ENCODE data around the gene PANK3. TPM values are rescaled to one million over a fixed set of nuclear protein-coding genes. Genes with fewer than 3 reads are reported as not detected.
A peak's percentile ranks its signal among the peaks of the same experiment; 100 is the strongest.

Gene PANK3
- 10 to 100 TPM; 30.5 to 54.1 (median 41.3) TPM for polyA plus RNA-seq (ENCODE audit: insufficient read length in 10 of 10)
- long read RNA-seq, donor 1, full-length matches to known transcripts, result 10 of 10 reads
- long read RNA-seq, donor 1, partial matches to known transcripts, result 0 of 10 reads
- long read RNA-seq, donor 1, other reads (novel, unspliced or antisense), result 0 of 10 reads
- long read RNA-seq, donor 2, full-length matches to known transcripts, result 8 of 8 reads
- long read RNA-seq, donor 2, partial matches to known transcripts, result 0 of 8 reads
- long read RNA-seq, donor 2, other reads (novel, unspliced or antisense), result 0 of 8 reads
- long read RNA-seq, donor 3, result 0 reads
- long read RNA-seq, donor 4, full-length matches to known transcripts, result 2 of 2 reads
- long read RNA-seq, donor 4, partial matches to known transcripts, result 0 of 2 reads
- long read RNA-seq, donor 4, other reads (novel, unspliced or antisense), result 0 of 2 reads
- long read RNA-seq, donor 5, full-length matches to known transcripts, result 5 of 5 reads
- long read RNA-seq, donor 5, partial matches to known transcripts, result 0 of 5 reads
- long read RNA-seq, donor 5, other reads (novel, unspliced or antisense), result 0 of 5 reads
- long read RNA-seq, donor 6, full-length matches to known transcripts, result 6 of 6 reads
- long read RNA-seq, donor 6, partial matches to known transcripts, result 0 of 6 reads
- long read RNA-seq, donor 6, other reads (novel, unspliced or antisense), result 0 of 6 reads
- long read RNA-seq, donor 7, full-length matches to known transcripts, result 3 of 3 reads
- long read RNA-seq, donor 7, partial matches to known transcripts, result 0 of 3 reads
- long read RNA-seq, donor 7, other reads (novel, unspliced or antisense), result 0 of 3 reads
- long read RNA-seq, donor 8, full-length matches to known transcripts, result 6 of 6 reads
- long read RNA-seq, donor 8, partial matches to known transcripts, result 0 of 6 reads
- long read RNA-seq, donor 8, other reads (novel, unspliced or antisense), result 0 of 6 reads
- long read RNA-seq, donor 9, result 0 reads

- peak in 2 of 3 donors; percentile 86 to 94 for DNase-seq
Measured at GRCh38 chr5:168578538-168579487, at the start of gene PANK3. Gene PANK3, minus strand, starts transcription at chr5:168579368. Its CDS starts 85 bp downstream, at chr5:168579283.

GRCh38 chr5:168624850-168625364 is 45.7 kb upstream of the PANK3 start:
- DNase-seq, result no peak

- DNase-seq, result no peak
Measured at GRCh38 chr5:168620807-168621206, 41.6 kb upstream of the PANK3 start.

- no peak for DNase-seq
Measured at GRCh38 chr5:168614661-168615060, 35.5 kb upstream of the PANK3 start.

GRCh38 chr5:168613996-168614395 is 34.8 kb upstream of the PANK3 start:
- no peak for DNase-seq

- DNase-seq, result no peak
Measured at GRCh38 chr5:168613396-168613795, 34.2 kb upstream of the PANK3 start.

GRCh38 chr5:168612996-168613395 is 33.8 kb upstream of the PANK3 start:
- DNase-seq, result no peak

GRCh38 chr5:168612123-168612522 is 33.0 kb upstream of the PANK3 start:
- DNase-seq, result no peak

- DNase-seq, result peak in 1 of 3 donors; percentile 15
Measured at GRCh38 chr5:168611165-168611564, 32.0 kb upstream of the PANK3 start.

- no peak for DNase-seq
Measured at GRCh38 chr5:168609806-168610482, 30.8 kb upstream of the PANK3 start.

- no peak for DNase-seq
Measured at GRCh38 chr5:168608821-168609220, 29.7 kb upstream of the PANK3 start.

GRCh38 chr5:168608386-168608785 is 29.2 kb upstream of the PANK3 start:
- no peak for DNase-seq

GRCh38 chr5:168607946-168608345 is 28.8 kb upstream of the PANK3 start:
- DNase-seq, result no peak

GRCh38 chr5:168606562-168606961 is 27.4 kb upstream of the PANK3 start:
- no peak for DNase-seq

- DNase-seq, result no peak
Measured at GRCh38 chr5:168604436-168604835, 25.3 kb upstream of the PANK3 start.

- DNase-seq, result no peak
Measured at GRCh38 chr5:168603746-168604145, 24.6 kb upstream of the PANK3 start.

- no peak for DNase-seq
Measured at GRCh38 chr5:168602517-168602916, 23.3 kb upstream of the PANK3 start.

- no peak for DNase-seq
Measured at GRCh38 chr5:168601972-168602371, 22.8 kb upstream of the PANK3 start.

- DNase-seq, result no peak
Measured at GRCh38 chr5:168600409-168600808, 21.2 kb upstream of the PANK3 start.

- no peak for DNase-seq
Measured at GRCh38 chr5:168599826-168600225, 20.7 kb upstream of the PANK3 start.

- DNase-seq, result no peak
Measured at GRCh38 chr5:168598639-168599038, 19.5 kb upstream of the PANK3 start.
